Upper lobe of left lung (tissue), 4 donors: ENCODE measurements around the gene ABL2.
A peak's percentile ranks its signal among the peaks of the same experiment; 100 is the strongest.

Experiments used
- CTCF ChIP-seq, 6 experiments: fragments of 450-650 bp in 4 of 6; fragments of 200-600 bp in 2 of 6; sonication (generic) in 2 of 6; IDR thresholded peaks; one replicate each; pipeline ENCODE4 v1.5.1; 2016 to 2019; ENCODE audit warnings: antibody characterized with exemption in 6 of 6
- POLR2AphosphoS5 ChIP-seq, 2 donors: sonication (generic); formaldehyde crosslinking; IDR thresholded peaks; one replicate each; pipeline ENCODE4 v1.5.1; 2017; ENCODE audit warnings: antibody characterized with exemption in 2 of 2

GRCh38 chr1:179082333-179082998, 147.0 kb downstream of the ABL2 start:
- TF ChIP-seq POLR2AphosphoS5 (IDR thresholded peaks at IDR 0.05), result peak in 1 of 2 donors; percentile 26
- no peak for TF ChIP-seq CTCF (IDR thresholded peaks at IDR 0.05)
